Endothelial cell of umbilical vein (primary cell): ENCODE data around the gene DENND1C. TPM values are rescaled to one million over a fixed set of nuclear protein-coding genes. Genes with fewer than 3 reads are reported as not detected.

Source experiments
- BruUV-seq: library from RNA; stranded (reverse); fragments of 400-500 nt; replicated peaks from 2 replicates; lab custom pipeline; 2021; lab: Mats Ljungman, UMichigan
- CTCF ChIA-PET: fragments of 300-600, 350-600 bp; sonication (Branson Sonifier 250); formaldehyde crosslinking; loops from one replicate; lab custom pipeline; 2021; ENCODE audit warnings: antibody characterized with exemption, inconsistent platforms; lab: Charles Lee
- POLR2A ChIA-PET: fragments of 300-600, 350-600 bp; sonication (Branson Sonifier 250); formaldehyde crosslinking; loops from one replicate; lab custom pipeline; 2021; ENCODE audit warnings: antibody characterized with exemption, inconsistent platforms; lab: Charles Lee
- DNase-seq: peaks from one replicate; pipeline ENCODE4 v3.0.0-alpha.2; 2011; ENCODE audit warnings: low read depth, low spot score
- FAIRE-seq: peaks from 2 replicates; lab custom pipeline; 2011; peaks lifted over from hg19 to GRCh38; lab: Jason Lieb, UNC
- H2AFZ ChIP-seq: 2 replicates; pipeline ENCODE4 v1.6.0; 2012; ENCODE audit warnings: low read depth, low read length, control low read depth, inconsistent platforms
- H3K27ac ChIP-seq: 2 replicates; pipeline ENCODE4 v1.5.1; 2011; ENCODE audit warnings: low read depth, mild to moderate bottlenecking, control low read depth, low read length, moderate library complexity; ENCODE audit not compliant: insufficient read depth
- H3K27me3 ChIP-seq, 2 experiments: 2 replicates each; pipeline versions ENCODE4 v1.6.0 to v1.6.1; 2011; ENCODE audit warnings: low read length in 2 of 2, mixed read lengths in 1 of 2; ENCODE audit not compliant: control insufficient read depth in 2 of 2, insufficient read depth in 2 of 2
- H3K36me3 ChIP-seq, 2 experiments: 2 replicates in 1 of 2; 3 replicates in 1 of 2; pipeline ENCODE4 v1.5.1; 2011; ENCODE audit warnings: low read length in 2 of 2, mild to moderate bottlenecking in 1 of 2, moderate library complexity in 1 of 2; ENCODE audit not compliant: control insufficient read depth in 2 of 2, insufficient read depth in 2 of 2; ENCODE audit errors: extremely low read depth in 1 of 2
- H3K4me1 ChIP-seq: 3 replicates; pipeline ENCODE4 v1.5.1; 2011; ENCODE audit warnings: mild to moderate bottlenecking, low read length; ENCODE audit not compliant: control insufficient read depth, insufficient read depth; ENCODE audit errors: extremely low read depth
- H3K4me2 ChIP-seq: 2 replicates; pipeline ENCODE4 v1.6.1; 2011; ENCODE audit warnings: low read length, control low read depth, mixed read lengths; ENCODE audit not compliant: insufficient read depth
- H3K4me3 ChIP-seq, 3 experiments: fragments of 200-600 bp in 1 of 3; sonication (generic), shearing (Covaris generic) in 1 of 3; replicated peaks in 1 of 3; 2 replicates each; pipeline ENCODE4 v1.5.1; 2011 to 2016; ENCODE audit warnings: control low read depth in 3 of 3, low read length in 3 of 3, mild to moderate bottlenecking in 2 of 3, inconsistent platforms in 1 of 3, low read depth in 1 of 3, moderate library complexity in 1 of 3; ENCODE audit not compliant: insufficient read depth in 1 of 3
- H3K79me2 ChIP-seq: 2 replicates; pipeline ENCODE4 v1.6.0; 2012; ENCODE audit warnings: low read length, inconsistent platforms; ENCODE audit not compliant: control insufficient read depth, insufficient read depth
- H3K9ac ChIP-seq: replicated peaks from 2 replicates; pipeline ENCODE3; 2011; ENCODE audit warnings: low read length, control low read depth; ENCODE audit not compliant: insufficient read depth; ENCODE audit errors: extremely low read depth
- H3K9me1 ChIP-seq: replicated peaks from 3 replicates; pipeline ENCODE4 v1.6.0; 2011; ENCODE audit warnings: mild to moderate bottlenecking, low read length; ENCODE audit not compliant: control insufficient read depth, insufficient read depth; ENCODE audit errors: extremely low read depth
- H3K9me3 ChIP-seq: replicated peaks from 2 replicates; pipeline ENCODE4 v1.5.1; 2012; ENCODE audit warnings: low read length, inconsistent platforms; ENCODE audit not compliant: control insufficient read depth, insufficient read depth
- H4K20me1 ChIP-seq: replicated peaks from 2 replicates; pipeline ENCODE3; 2011; ENCODE audit warnings: mild to moderate bottlenecking, low read length; ENCODE audit not compliant: control insufficient read depth, insufficient read depth; ENCODE audit errors: extremely low read depth
- CTCF ChIP-seq, 2 donors: IDR thresholded peaks; 1 replicate in 1 of 2; 2 replicates in 1 of 2; pipeline ENCODE4 v1.5.1; 2011; ENCODE audit warnings: low read length in 2 of 2, mild to moderate bottlenecking in 2 of 2, moderate library complexity in 2 of 2, control low read depth in 1 of 2, inconsistent platforms in 1 of 2, low read depth in 1 of 2; ENCODE audit not compliant: insufficient read depth in 1 of 2; ENCODE audit errors: extremely low read depth in 1 of 2
- EZH2 ChIP-seq: IDR thresholded peaks from 2 replicates; pipeline ENCODE4 v1.6.1; 2012; ENCODE audit warnings: borderline replicate concordance, low read depth, mild to moderate bottlenecking, moderate library complexity, low read length, inconsistent platforms; ENCODE audit not compliant: severe bottlenecking
- FOS ChIP-seq: IDR thresholded peaks from 2 replicates; pipeline ENCODE4 v1.6.1; 2011; ENCODE audit warnings: mild to moderate bottlenecking, low read length, moderate library complexity, borderline replicate concordance; ENCODE audit not compliant: insufficient read depth
- GATA2 ChIP-seq: IDR thresholded peaks from 2 replicates; pipeline ENCODE4 v1.7.0; 2011; ENCODE audit warnings: low read depth, mild to moderate bottlenecking, moderate library complexity, mixed read lengths, low read length; ENCODE audit not compliant: insufficient read length, insufficient read depth
- JUN ChIP-seq: IDR thresholded peaks from 2 replicates; pipeline ENCODE4 v1.6.1; 2011; ENCODE audit warnings: borderline replicate concordance, low read depth; ENCODE audit not compliant: insufficient read length, insufficient read depth
- MAX ChIP-seq: IDR thresholded peaks from 2 replicates; pipeline ENCODE4 v1.6.1; 2011; ENCODE audit not compliant: insufficient read depth, insufficient read length
- MYC ChIP-seq: IDR thresholded peaks from one replicate; pipeline ENCODE4 v1.6.1; 2011; ENCODE audit warnings: mild to moderate bottlenecking, low read depth, low read length
- POLR2A ChIP-seq: IDR thresholded peaks from 2 replicates; pipeline ENCODE4 v1.6.1; 2012; ENCODE audit warnings: low read depth, mild to moderate bottlenecking, control low read depth, low read length
- POLR2AphosphoS5 ChIP-seq: IDR thresholded peaks from 2 replicates; pipeline ENCODE4 v1.6.1; 2012; ENCODE audit warnings: low read depth, mild to moderate bottlenecking, control low read depth, low read length, moderate library complexity; ENCODE audit not compliant: insufficient read depth
- dilution Hi-C: fragments of 300-500 bp; cut with MboI; formaldehyde crosslinking; loops from one replicate; pipeline ENCODE4 v1.15.0; 2019; ENCODE audit warnings: low sequenced_read_pairs; ENCODE audit not compliant: extremely low pct_ligation_motif_present
- intact Hi-C: fragments of 100-400 bp; cut with micrococcal nuclease; formaldehyde crosslinking; loops from one replicate; pipeline ENCODE4 v1.10.0; 2022
- polyA plus RNA-seq, 4 experiments: library from polyadenylated mRNA; depleted of rRNA in 3 of 4; stranded (reverse) in 3 of 4; unstranded in 1 of 4; fragments of >200 nt; gene quantifications; 2 replicates each; pipeline versions ENCODE4 v1.2.1 to v1.2.3, GENCODE V29; 2011 to 2012; ENCODE audit warnings: missing spikeins in 1 of 4
- total RNA-seq: library from RNA; stranded (reverse); gene quantifications from 2 replicates; pipeline ENCODE4 v1.2.3, GENCODE V29; 2021

Gene DENND1C
- total and polyA plus RNA-seq, 2 donors (not counting 3 experiments of a cell fraction or from before 2014, with no cell fraction given): not detected

GRCh38 chr19:6529937-6530385 is 48.4 kb upstream of the DENND1C start:
- no peaks in the 10 kb centered on the region for H3K36me3 ChIP-seq
- no peaks in the 10 kb centered on the region for H3K79me2 ChIP-seq
- H4K20me1 ChIP-seq: no peaks in the 10 kb centered on the region
- peak overlapping the region; percentile 98 for H3K4me2 ChIP-seq
- dilution Hi-C loops: no loop called here
- CTCF ChIA-PET: interaction anchor here (1.0 to 1.5 kb wide), 2 partner anchors 9 to 13 kb away, joined by 4 to 17 read pairs; no protein-coding TSS in a partner anchor
- POLR2A ChIA-PET: interaction anchor here (1.0 kb wide), 1 partner anchor 13 kb away, joined by 10 read pairs; no protein-coding TSS in a partner anchor
- DNase-seq: no peak
- H2AFZ ChIP-seq: peak overlapping the region; percentile 100
- peak overlapping the region in 1 of 3 experiments; percentile 80 for H3K4me3 ChIP-seq
- TF ChIP-seq FOS: no peak
- TF ChIP-seq MAX: no peak
- TF ChIP-seq CTCF (IDR thresholded peaks at IDR 0.05; ENCODE audit: extremely low read depth in 1 of 2, insufficient read depth in 1 of 2, low read depth in 1 of 2, low read length in 2 of 2): no peak
- no peak for TF ChIP-seq JUN
- no peak for TF ChIP-seq GATA2
- no peak for TF ChIP-seq POLR2A
- TF ChIP-seq EZH2: no peak
- TF ChIP-seq MYC: no peak
- TF ChIP-seq POLR2AphosphoS5: no peak
- BruUV-seq: no TSS peak
- H3K9me3 ChIP-seq: no peaks in the 10 kb centered on the region
- intact Hi-C loops: loop anchor here (1.0 to 5.0 kb wide), 3 partner anchors 14 to 207 kb away; partner anchors contain the start of genes GPR108 and TRIP10
- H3K9ac ChIP-seq: no peak overlapping the region
- H3K27me3 ChIP-seq: peaks cover 17 to 20% of the 10 kb centered on the region in 2 experiments
- H3K9me1 ChIP-seq: no peaks in the 10 kb centered on the region
- H3K4me1 ChIP-seq: peaks cover 4% of the 10 kb centered on the region
- FAIRE-seq: no peak
- H3K27ac ChIP-seq: no peak overlapping the region
